ENCODE results near the gene HMOX1.
"Not testable (repeated sequence)": the region's sequence is repeated elsewhere in the genome, so short reads cannot be mapped to it uniquely, and the experiment has no call there.

HMOX1 gene

DNA sequence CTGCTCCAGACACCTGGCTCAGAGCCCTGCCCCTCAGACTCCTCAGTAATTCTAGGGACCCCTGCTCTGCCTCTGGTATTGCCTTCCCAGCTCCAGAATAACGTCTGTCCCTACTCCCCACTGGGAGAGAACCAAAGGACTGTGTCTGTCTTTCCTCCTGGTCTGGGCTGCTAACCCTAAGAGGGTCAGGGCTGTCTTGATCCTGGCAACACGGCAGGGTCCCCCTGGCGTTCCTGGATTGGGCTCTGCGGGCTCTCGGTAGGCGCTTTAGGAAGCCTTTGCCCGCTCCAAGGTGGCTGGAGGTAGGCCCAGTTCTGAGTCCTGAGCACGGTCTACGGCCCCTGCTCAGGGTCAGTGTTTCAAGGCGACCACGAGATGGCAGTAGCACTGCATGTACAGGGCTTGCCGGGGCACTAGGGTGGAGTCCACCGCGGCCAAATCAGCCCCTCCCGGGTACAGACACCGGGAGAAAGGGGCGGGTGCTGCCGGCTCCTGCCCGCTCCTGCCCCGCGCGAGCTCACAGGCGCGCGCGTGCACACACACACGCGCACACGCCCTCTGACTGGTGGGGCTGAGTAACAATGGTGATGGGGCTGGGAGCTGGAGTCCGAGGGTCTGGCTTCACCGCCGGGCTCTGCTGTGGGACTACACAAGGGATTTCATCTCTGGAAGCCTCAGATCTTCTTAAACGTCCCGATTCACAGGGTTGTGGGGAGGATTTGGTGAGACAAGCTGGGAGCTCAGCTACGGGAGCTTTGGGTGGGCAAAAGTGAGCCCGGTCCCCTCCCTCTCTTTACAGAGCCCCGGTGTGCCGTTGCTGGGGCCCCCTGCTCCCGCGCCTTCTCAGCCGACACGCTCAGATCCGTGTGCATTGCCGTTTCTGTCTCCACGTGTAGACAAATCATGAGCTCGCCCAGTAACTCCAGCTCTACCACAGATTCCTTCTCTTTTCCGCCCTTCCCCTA is 30.1 kb upstream of the HMOX1 start:
- DNase-seq (ENCODE audit: low read depth in 2 of 2) = peak; percentile 61 to 67

DNA sequence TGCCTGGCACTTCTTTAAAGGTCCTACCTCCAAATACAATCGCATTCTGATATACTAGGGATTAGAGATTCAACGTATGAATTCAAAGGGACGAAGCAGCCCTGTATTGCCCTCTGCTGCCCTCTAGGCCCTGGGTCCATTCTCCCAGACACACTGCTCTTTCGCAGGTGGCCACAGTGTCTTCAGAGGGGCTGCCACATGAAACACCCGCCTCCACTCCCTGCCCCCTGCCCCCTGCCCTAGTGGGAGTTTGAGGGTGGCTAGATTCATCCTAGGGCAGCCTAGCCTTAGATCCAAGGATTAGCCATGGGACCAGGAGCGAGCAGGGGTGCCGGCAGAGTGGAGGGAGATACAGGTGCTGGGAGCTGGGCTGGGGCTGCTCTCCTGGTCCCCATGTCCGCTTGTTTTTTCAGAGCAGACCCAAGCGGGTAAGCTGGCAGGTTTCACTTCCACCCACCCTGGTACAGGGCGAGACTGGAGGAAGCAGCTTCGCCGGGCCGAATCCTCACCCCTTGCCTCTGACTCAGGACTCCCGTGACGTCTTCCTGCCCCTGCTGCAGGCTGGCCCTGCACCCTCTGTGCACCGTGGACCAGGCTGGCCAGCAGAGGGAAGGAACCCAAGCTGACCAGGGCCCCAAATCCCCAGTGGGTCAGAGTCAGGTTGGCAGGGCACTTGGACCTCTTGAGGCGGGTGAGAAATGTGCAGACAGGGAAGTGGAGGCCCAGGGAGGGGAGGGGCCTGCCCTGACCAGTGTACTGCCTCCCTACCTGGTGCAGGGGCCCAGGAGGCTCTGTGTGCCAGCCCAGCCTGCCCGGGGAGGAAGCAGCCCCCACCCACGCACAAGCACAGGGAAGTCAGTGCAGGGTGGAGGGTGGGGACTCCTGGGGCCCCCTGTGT is 28.4 kb upstream of the HMOX1 start:
- no peak for DNase-seq (ENCODE audit: low read depth in 2 of 2)

- no peak for DNase-seq (ENCODE audit: low read depth in 2 of 2)
Measured at GRCh38 chr22:35353318-35353717, 27.6 kb upstream of the HMOX1 start.

GRCh38 chr22:35354068-35354467 is 26.8 kb upstream of the HMOX1 start:
- DNase-seq (ENCODE audit: low read depth in 2 of 2) = no peak

- DNase-seq (ENCODE audit: low read depth in 2 of 2) = no peak
Measured at GRCh38 chr22:35357883-35358621, 22.8 kb upstream of the HMOX1 start.

GRCh38 chr22:35359380-35360065 is 21.4 kb upstream of the HMOX1 start:
- no peak for DNase-seq (ENCODE audit: low read depth in 2 of 2)

DNA sequence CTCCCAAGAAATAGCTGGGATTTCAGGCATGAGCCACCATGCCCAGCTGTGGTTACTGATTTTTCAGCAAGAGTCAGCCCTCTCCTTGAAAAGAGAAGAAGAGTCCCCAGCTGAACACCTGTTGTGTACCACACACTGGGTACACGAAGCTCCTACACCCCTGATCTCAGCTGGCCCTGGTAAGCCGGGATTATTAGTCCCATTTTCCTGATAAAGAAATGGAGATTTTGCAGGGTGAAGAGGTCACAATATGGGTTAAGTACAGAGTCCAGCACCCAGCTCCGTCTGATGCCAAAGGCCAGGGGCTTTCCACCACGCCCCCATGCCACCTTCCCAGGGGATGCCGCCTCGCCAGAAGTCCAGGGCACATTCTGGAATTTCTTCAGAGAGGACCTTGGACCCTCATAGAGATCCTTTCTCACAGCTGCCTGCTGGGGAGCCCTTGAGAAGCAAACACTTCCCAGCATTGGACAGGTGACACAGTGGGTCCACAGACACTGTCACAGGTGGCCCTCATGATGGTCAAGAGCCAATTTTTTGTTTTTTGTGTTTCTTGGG is 19.8 kb upstream of the HMOX1 start:
- no peak for DNase-seq (ENCODE audit: low read depth in 2 of 2)

DNA sequence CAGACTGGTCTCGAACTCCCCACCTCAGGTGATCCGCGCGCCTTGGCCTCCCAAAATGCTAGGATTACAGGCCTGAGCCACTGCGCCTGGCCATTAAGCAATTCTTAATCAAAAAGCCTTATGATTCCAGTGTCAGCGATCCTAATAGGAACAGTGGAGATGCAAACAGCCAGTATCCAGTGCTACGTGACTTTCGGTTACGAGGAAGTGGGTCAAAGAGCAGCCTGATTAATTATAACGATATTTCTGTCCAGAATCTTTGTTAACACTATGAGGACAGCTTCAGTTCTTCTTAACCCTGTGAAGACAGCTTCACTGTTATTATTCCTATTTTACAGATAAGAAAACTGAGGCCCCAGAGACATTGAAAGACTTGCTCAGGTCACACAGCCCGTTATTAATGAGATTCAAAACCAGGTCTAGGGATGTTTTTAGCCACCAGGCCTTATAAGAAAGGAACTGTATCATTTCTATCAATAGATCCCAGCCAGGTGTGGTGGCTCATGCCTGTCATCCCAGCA is 17.3 kb upstream of the HMOX1 start:
- no peak for DNase-seq (ENCODE audit: low read depth in 2 of 2)

DNA sequence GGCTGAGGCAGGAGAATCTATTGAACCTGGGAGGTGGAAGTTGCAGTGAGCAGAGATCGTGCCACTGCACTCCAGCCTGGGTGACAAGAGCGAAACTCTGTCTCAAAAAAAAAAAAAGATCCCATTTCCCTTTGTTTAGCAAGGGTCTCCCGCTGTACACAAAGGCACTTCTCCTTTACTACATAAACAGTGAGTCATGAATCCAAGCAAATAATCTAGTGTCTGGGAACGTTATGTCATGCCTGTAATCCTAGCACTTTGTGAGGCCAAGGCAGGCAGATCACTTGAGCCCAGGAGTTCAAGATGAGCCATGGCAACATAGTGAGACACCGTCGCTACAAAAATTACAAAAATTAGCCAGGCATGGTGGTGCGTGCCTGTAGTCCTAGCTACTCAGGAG is 16.7 kb upstream of the HMOX1 start:
- not testable (repeated sequence) for DNase-seq (ENCODE audit: low read depth in 2 of 2)

DNA sequence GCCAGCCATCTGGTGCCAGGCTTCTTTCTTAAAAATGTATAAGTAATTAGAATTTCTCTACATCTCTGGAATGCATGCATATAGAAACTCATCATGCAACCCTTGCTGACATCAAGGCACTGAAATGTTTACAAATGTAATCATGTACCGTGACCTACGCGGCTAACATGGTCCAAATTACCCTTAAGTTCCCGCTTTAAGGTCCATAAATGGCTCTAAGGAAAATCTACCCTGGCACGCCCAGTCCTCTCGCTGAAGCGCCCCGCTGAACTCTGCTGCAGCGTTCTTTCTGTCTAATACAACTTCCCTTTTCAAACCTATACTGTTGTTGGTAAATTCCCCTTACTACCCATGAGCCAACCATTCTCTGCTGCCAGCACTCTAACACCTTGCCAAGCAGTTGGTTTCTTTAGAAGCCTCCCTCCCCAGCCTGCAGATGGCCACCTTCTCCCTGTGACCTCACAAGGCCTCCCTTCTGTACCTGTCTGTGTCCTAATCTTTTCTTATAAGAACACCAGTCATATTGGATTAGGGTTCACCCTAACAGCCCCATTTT is 13.5 kb upstream of the HMOX1 start:
- DNase-seq (ENCODE audit: low read depth in 2 of 2) = no peak

DNA sequence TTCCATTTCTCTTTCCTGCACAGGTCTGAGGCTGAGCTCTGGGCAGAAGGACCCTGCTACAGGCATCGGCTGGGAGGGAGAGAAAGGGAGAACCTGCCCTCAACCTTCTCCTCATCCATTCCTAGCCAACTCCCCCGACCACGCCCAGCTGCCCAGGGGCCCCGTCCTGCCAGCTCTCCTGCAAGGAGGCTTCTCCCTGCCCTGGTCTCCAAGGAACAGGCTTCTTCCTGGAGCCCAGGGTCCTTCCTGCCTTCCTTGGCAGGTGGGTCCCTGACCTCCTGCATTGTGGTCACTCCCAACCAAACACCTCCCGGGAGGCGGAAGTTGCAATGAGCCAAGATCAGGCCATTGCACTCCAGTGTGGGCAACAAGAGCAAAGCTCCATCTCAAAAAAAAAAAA is 12.5 kb upstream of the HMOX1 start:
- no peak for DNase-seq (ENCODE audit: low read depth in 2 of 2)

DNA sequence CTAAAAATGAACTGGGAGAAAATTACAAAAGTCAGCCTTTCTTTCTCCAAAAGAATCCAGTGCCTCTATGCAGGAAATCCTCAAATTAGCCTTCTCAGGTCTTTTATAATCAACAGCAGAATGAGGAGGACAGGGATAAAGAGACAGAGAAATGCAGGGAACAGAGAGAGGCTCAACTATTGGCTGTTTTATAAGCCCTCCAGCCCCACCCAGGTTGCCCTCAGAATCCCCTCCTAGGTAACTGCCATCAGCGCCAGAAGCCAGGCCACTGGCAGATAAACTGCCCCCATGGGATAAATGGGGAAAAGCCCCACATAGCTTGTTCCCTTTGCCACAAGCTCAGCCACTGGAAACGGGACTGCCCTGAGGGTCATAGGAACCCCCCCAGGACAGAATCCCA is 10.9 kb upstream of the HMOX1 start:
- no peak for DNase-seq (ENCODE audit: low read depth in 2 of 2)

DNA sequence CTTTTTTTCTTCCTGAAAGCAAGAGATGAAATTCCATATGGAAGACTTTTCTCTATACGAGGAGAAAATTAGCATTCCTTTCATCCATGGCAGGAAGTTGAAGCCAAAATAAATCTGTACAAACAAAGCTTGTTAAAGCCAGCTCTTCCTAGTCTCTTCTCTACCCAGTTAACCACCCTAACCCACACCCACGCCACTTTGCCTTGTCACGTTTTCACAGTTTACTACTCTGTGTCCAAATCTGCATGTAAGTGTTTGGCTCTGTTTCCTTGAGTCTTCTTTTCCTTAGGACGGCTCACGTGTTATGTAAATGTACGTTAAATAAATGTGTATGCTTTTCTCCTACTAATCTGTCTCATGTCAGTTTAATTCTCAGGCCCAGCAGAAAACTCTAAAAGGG is 7.1 kb upstream of the HMOX1 start:
- DNase-seq (ENCODE audit: low read depth in 2 of 2) = no peak

DNA sequence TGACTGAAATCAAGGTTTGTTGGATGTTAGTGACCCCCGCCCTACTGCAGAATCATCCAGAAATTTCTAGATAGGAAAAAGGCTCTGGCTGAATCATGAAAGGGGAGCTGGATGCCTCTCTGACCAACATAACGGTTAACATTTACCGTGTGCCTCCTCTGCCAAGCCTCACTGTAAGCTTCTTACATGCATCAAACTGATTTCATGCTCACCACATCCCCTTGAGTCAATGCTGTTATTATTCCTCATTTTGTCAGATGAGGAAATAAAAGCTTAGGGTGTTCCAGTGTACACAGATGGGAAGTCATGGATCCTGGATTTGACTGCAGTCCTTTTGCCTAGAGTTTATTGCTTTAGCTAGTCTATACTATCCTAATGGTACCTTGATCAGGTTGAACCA is 5.9 kb upstream of the HMOX1 start:
- DNase-seq (ENCODE audit: low read depth in 2 of 2) = no peak

DNA sequence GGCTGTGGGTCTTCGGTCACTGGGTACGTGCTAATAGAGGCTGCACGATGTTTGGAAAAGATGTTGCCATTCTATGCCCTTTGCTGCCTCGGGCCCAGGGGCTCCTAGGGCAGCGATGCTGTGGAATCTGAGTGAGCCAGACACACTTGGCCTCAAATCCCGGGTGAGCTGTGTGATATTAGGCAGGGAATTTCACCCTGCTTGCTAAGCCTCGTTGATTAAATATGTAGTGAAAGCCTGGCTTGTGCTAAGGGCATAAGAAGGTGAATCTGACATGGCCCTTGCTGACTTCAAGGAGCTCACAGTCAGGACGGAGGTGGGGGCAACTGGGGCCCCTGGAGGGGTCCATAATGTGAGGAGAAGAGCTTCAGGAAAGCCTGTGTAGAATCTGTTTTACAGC is 5.4 kb upstream of the HMOX1 start:
- no peak for DNase-seq (ENCODE audit: low read depth in 2 of 2)

GRCh38 chr22:35376728-35377472 is 4.0 kb upstream of the HMOX1 start:
- no peak for DNase-seq (ENCODE audit: low read depth in 2 of 2)

DNA sequence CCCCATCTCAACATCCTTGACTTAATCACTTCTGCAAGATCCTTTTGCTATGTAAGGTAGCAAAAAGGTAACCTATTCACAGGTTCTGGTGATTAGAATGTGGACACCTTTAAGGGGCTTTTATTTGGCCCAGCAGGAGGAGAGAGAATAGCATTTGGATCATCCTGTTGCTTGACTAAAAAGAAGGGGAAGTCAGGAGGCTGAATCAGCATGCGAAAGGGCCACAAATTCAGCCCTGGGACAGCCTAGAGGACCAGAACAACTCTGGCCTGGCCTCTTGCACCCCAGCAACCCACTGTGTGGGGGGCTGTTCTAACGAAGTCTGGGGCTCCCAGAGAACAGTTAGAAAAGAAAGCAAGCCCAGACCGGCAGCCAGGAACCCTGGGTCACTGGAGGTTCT is 3.2 kb upstream of the HMOX1 start:
- DNase-seq (ENCODE audit: low read depth in 2 of 2) = no peak

DNA sequence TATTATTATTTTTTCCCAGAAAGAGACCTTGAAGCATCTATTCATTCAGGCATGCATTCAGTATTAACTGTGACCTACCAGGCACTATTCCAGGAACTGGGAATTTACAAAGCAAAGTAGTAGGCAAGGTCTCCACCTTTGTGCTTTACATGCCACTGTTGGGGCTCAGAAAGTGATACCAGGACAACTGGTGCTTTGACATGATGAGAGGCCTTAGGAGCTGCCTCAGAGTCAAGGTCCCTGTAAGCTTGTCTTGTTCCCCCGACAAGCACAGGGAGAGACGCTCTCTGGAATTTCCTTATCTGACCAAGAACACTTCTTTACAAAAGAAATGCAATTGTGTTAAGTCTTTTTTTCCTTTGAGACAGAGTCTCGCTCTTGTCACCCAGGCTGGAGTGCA is 2.3 kb upstream of the HMOX1 start:
- DNase-seq (ENCODE audit: low read depth in 2 of 2) = no peak

- no peak for DNase-seq (ENCODE audit: low read depth in 2 of 2)
Measured at GRCh38 chr22:35379146-35379993, 1.5 kb upstream of the HMOX1 start.
